ENCODE results near the gene LY9.
"Not testable (repeated sequence)": the region's sequence is repeated elsewhere in the genome, so short reads cannot be mapped to it uniquely, and the experiment has no call there.

The LY9 gene

GRCh38 chr1:160774886-160775719, 20.9 kb upstream of the LY9 start:
- no peak for DNase-seq

- no peak for DNase-seq
These were observed 19.8 kb upstream of the LY9 start for GRCh38 chr1:160776178-160776577.

GRCh38 chr1:160777486-160778089, 18.4 kb upstream of the LY9 start:
- peak; percentile 16 for DNase-seq

GRCh38 chr1:160778976-160779375, 17.0 kb upstream of the LY9 start:
- no peak for DNase-seq

- peak; percentile 11 for DNase-seq
These were observed 16.2 kb upstream of the LY9 start for GRCh38 chr1:160779626-160780397.

GRCh38 chr1:160780398-160780755, 15.6 kb upstream of the LY9 start:
- no peak for DNase-seq

- no peak for DNase-seq
These were observed 14.7 kb upstream of the LY9 start for GRCh38 chr1:160781186-160781766.

GRCh38 chr1:160781914-160782689, 13.9 kb upstream of the LY9 start:
- DNase-seq = peak; percentile 31

GRCh38 chr1:160782988-160783765, 12.8 kb upstream of the LY9 start:
- not testable (repeated sequence) for DNase-seq

GRCh38 chr1:160789051-160789701, 6.8 kb upstream of the LY9 start:
- DNase-seq = no peak

GRCh38 chr1:160789702-160790611, 6.0 kb upstream of the LY9 start:
- DNase-seq = no peak

- no peak for DNase-seq
These were observed 1.6 kb upstream of the LY9 start for GRCh38 chr1:160794376-160794775.

- DNase-seq = no peak
These were observed 1.3 kb downstream of the LY9 start for GRCh38 chr1:160797271-160797709.

- peak; percentile 73 for DNase-seq
These were observed 1.9 kb downstream of the LY9 start for GRCh38 chr1:160797861-160798273.

GRCh38 chr1:160798439-160798838, 2.5 kb downstream of the LY9 start:
- no peak for DNase-seq

GRCh38 chr1:160799641-160800040, 3.7 kb downstream of the LY9 start:
- DNase-seq = no peak

- peak; percentile 50 for DNase-seq
These were observed 4.2 kb downstream of the LY9 start for GRCh38 chr1:160800142-160800541.

GRCh38 chr1:160800645-160801408, 4.9 kb downstream of the LY9 start:
- no peak for DNase-seq
